ENCODE data around the gene USE1.

Gene USE1

DNA sequence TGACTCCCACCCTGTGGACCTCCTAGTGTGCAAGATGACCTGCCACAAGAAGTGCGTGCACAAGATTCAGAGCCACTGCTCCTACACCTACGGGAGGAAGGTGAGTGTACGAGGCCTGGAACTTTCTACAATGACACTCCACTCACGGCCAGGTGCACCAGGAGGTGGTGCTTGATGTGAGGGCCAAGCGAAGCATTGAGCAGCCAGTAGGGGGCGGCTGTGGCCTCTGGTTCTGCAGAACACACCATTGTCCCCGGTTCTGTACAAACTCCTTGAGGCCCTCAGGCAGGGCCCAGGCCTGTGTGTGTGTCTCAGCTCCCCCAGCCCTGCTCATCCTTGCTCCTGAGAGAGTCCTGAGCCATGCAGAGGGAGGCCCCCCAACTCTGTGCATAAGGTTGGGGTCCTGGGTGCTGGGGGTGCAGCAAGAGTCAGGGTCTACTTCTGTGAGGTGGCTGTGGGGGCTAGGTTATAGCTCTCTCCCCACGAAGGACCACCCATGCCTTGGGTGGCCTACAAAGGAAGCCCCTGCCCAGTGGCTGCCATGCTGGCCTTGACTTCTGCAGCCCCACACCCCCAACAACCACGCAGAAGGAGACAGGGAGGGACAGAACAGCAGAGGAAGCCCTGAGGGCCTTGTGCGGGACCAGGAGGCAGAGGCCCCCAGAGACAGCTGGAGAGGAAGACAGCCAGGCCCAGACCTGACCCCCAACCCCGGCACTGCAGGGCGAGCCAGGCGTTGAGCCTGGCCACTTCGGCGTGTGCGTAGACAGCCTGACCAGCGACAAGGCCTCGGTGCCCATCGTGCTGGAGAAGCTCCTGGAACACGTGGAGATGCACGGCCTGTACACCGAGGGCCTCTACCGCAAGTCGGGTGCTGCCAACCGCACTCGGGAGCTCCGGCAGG, 9.7 kb upstream of the USE1 start:
- no peak for DNase-seq (ENCODE audit: low read depth)

DNA sequence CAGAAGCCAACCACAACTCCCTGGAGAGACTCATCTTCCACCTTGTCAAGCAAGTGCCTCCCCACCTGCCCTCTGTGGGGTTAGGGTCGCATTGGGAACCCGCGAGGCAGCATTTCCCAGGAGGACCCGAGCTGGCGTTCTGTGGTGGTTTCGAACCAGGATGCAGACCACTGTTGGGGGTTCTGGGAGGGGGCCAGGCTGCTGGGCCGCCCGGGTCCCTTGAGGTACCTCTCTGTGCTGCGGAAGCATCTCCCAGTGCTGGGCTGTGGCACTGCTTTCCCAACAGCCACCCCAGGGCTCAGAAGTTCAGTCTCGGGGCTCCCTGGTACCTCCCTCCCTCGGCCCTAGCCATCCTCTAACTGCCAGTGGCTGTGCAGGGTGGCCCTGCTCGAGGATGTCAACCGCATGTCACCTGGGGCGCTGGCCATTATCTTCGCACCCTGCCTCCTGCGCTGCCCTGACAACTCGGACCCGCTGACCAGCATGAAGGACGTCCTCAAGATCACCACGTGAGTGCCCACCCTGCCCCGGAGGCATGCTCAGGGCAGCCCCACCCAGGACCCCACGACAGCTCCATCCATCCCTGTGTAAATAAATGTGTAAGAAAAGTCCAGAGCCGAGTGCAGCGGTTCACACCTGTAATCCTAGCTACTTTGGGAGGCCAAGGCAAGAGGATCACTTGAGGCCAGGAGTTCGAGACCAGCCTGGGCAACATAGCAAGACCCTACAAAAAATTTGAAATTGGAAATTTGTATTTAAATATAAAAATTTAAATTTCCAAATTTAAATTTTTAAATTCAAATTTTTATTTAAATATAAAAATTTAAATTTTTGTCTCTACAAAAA, 8.2 kb upstream of the USE1 start:
- no peak for DNase-seq (ENCODE audit: low read depth)

DNA sequence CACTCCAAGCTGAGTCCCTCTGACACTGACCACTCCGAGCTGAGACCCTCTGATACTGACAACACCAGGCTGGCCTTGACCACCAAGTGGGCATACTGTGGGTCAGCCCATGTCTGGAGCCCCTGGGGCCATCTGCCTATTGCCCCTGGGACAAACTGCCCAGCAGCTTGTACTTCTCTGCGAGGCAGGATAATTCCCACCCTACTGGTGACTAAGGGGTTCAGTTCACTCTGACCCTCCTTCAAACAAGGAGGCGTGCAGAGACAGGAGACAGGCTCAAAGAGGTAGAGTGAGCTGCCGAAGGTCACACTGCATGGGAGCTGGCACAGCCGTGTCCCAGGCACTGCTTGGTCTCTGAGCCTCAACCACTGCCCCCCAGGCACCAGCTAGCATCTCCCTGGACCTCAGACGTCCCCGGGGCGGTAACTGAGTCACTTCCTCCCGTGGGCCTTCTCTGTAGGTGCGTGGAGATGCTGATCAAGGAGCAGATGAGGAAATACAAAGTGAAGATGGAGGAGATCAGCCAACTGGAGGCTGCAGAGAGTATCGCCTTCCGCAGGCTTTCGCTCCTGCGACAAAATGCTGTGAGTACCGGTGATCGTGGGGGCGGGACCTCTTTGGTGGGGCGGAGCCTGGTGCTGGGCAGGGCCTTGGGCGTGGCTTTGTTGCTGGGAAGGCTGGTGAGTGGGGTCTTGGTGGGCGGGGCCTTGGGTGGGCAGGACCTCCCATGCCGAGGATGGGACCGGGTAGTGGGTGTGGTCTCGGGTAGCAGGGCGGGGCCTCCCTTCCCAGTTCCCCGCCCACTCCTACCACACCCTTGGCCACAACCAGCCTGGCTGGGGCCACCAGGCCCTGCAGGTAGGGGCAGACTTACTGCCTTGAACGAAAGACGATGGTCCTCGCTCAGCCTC, 5.8 kb upstream of the USE1 start:
- DNase-seq (ENCODE audit: low read depth), result peak; percentile 27

DNA sequence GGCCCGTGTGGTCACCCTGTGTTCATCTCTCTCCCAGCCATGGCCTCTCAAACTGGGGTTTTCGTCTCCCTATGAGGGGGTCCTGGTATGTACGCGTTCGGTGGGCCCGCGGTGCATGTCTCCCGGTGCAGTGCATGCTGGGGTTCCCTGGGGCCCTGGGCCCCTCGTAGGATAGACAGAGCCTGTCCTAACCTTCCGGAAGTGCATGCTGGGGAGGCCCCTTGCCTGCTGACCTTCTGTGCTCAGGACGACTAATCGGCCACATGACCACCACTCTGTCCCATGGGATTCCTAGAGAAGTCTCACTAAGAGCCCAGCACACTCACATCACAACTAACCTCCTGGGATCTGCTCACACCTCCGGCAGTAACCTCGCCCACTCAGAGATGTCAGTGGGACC, 4.9 kb upstream of the USE1 start:
- DNase-seq (ENCODE audit: low read depth), result no peak

DNA sequence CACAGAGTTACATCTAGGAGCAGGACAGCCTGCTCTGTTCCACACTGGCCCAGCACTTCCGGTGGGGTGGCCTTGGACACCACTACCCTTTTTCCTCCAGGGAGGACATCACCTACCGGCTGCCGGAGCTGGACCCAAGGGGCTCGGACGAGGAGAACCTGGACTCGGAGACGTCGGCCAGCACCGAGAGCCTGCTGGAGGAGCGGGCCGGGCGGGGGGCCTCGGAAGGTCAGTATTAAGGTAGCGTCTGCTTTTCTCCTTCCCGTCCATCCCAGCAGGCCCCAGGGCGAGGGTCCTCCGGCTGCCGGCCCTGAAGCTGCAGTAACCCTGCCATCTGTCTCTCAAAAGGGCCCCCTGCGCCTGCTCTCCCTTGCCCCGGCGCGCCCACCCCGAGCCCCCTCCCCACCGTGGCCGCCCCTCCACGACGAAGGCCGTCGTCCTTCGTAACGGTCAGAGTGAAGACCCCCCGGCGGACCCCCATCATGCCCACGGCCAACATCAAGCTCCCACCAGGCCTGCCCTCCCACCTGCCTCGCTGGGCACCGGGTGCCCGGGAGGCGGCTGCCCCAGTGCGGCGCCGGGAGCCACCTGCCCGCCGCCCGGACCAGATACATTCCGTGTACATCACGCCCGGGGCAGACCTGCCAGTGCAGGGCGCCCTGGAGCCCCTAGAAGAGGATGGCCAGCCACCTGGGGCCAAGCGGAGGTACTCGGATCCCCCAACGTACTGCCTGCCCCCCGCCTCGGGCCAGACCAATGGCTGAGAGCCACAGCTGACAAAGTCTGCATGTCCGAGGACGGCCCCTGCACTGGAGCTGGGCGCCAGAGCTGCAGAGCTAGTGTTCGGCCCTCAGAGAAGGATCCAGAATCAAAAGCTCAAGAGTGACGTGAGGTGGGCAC, 3.4 kb upstream of the USE1 start:
- no peak for DNase-seq (ENCODE audit: low read depth)

DNA sequence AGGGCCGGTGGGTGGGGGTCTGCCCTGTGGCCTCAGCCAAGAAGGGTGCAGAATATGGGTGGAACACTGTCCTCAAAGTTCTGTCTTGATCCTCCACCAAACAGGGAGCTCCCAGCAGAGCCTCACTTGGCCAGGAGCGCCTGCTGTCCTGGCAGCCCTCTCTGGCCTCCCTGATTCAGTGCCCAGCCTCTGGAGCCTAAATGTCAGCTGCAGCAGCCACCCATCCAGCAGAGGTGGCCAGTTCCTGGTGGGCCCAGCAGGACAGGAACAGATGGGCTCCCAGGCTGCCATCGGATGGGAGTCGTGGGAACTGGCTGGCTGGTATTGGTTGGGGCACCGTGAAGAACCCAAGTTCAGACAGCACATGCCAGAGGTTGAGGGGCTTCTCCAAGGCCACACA, 1.8 kb upstream of the USE1 start:
- DNase-seq (ENCODE audit: low read depth), result no peak

DNA sequence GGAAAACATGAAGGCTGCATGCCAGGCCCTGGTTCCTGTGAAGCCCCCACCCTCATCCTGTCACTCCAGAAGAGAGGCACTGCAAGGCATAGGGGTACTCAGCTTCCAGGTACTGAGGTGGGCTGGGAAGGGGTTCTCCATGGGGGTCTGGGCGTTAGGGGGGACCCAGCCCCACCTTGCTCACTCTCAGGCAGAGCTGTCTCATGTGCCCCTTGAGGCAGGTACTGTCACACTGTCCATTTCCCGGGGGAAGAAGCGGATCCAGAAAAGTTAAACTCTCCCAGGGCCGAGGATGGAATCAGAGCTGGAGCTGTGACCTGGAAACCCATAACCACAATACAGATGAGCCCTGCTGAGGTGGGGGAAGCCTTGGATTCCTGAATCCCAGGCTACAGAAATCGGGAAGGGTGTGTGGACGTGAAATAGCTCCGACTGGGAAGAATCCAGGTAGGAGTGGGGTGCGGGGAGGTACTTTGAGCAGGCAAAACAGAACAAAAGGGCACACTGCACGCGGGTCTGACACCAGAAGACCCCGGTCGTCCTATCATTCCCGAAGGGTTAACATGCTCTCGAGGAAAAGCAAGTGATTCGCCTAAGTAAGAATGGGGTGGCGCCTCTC, 540 bp upstream of the USE1 start:
- no peak for DNase-seq (ENCODE audit: low read depth)

DNA sequence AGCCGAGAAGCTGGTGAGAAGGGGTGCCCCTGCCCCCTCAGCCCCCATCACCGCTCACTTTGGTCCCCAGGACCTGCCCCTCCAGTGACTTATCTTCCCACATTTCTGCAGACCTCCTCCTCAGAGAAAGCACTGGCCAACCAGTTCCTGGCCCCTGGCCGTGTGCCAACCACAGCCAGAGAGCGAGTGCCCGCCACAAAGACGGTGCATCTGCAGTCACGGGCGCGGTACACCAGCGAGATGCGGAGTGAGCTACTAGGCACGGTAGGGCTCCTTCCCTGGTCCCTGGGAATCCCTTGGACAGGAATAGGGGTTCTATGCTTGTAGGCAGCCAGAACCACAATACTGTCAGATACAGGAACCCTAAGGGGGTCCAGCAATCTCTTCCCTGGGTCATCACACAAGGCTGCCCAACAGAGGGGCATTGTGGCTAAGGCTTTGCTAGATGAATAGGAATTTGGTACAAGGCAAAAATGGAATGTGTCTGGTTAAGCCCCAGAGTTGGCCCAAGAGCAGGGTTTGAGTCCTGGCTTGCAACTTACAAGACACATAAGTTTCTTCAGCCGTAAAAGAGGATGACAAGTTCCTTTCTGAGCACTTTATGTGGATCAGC, 1.0 kb downstream of the USE1 start:
- no peak for DNase-seq (ENCODE audit: low read depth)

DNA sequence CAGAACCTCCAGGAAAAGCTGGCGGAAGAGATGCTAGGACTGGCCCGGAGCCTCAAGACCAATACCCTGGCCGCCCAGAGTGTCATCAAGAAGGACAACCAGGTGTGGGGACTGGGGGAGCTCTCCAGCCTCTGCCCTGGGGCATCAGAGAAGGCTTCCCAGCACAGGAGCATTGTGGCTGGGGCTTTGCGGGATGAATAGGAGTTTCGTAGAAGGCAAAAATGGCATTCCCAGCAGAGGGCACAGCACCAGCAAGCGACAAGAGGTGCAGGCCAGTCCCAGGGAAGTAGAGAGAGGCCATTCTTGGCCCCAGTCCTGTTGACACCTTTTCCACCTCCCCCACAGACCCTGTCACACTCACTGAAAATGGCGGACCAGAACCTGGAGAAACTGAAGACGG, 4.1 kb downstream of the USE1 start:
- no peak for DNase-seq (ENCODE audit: low read depth)

DNA sequence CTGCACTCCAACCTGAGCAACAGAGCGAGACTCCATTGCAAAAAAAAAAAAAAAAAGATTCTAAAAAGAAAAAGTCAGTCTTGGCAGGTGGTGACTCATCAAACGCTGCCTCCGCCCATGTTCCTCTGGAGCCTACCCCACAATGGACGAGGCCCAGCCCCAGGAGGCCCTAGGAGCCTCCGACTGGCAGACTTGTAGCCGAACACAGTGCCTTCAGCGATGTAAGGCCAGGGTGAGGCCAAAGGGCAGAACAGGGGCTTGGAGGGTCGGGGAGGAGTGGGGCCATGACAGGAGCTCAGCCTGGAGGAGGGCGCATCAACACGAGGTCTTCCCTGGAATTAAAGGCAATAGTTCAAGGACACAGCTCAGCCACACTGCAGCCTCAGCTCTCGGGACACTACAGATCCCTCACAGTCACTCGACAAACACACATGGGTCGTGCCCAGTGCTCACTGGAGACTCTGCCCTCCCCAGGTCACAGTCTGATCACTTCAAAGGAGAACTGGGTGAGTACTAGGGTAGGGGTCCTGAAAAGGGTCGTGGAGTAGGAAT, 5.1 kb downstream of the USE1 start:
- no peak for DNase-seq (ENCODE audit: low read depth)

DNA sequence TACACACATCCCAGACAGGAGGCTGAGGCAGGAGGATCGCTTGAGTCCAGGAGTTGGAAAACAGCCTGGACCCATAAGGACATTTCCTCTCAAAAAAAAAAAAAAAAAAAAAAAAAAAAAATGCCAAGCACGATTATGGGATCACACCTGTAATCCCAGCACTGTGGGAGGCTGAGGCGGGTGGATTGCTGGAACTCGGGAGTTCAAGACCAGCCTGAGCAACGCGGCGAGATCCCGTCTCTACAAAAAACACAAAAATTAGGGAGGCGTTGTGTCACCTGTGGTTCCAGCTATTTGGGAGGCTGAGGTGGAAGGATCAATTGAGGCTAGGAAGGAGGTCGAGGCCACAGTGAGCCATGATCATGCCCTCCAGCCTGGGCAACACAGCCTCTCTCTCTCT, 9.9 kb downstream of the USE1 start:
- no peak for DNase-seq (ENCODE audit: low read depth)

DNA sequence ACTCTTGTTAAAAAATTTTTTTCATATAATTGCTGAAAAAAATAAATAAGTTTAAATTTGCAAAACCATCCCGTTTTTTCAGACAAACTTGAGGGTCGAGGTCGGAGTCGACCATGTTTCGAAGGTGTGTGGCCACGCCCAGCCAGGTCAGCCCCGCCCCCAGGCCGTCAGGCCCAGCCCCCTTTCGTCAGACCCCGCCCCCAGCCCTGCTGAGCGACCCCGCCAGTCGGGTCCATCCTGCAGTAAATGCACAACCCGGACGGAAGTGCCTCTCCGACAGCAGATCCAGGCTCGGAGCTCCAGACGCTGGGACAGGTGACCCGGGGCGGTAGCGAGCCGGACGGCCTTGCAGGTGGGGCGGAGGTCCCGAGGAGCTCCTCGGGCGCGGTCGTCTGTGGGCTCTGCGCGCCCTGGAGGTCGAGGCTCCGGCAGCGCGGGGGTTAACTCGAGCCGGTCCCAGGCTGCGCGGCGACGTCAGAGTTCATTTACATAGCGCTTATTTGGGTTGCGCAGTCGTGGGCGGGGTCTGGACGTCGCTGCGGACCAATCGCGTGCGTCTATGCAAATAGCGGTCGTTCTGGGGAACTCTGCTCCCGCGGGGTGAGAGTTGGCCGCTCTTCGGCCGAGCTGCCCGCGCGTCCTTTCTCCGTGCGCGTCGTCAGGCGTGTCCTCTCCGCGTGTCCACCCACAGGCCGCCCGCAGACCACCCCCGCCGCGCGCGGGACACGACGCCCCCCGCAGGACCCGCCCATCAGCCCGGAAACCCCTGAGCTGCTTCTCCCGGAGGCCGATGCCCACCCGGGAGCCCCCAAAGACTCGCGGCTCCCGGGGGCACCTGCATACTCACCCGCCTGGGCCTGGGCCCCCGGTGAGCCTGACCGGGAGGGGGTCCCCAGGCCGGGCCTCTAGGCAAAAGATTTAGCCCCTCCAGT, 11.1 kb downstream of the USE1 start, which contains the start of gene OCEL1:
TSS of gene OCEL1 (plus strand) at position 225 of the 932 bp plus-strand sequence. CDS start at position 247, 22 bp downstream.
- DNase-seq (ENCODE audit: low read depth), result peak; percentile 96

DNA sequence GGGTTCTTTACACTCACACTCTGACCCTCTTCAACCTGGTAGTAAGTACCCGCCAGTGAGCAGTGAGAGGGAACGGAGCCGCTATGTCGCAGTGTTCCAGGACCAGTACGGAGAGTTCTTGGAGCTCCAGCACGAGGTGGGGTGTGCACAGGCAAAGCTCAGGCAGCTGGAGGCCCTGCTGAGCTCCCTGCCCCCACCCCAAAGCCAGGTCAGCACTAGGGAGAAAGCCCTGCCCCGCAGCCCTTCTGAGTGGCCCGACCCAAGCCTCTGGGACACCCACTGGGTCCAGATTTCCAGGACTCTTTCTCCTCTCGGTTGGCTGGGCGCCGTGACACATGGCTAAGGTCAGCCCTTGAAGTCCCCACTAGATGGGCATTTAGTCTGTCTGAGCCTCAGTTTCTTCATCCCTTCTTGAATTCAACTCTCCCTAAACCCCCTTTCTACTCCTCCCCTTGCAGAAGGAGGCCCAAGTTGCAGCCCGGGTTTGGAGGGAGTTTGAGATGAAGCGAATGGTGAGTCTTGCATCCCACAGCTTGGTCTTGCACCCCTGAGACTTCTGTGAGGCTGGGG, 12.7 kb downstream of the USE1 start:
- DNase-seq (ENCODE audit: low read depth), result no peak

DNA sequence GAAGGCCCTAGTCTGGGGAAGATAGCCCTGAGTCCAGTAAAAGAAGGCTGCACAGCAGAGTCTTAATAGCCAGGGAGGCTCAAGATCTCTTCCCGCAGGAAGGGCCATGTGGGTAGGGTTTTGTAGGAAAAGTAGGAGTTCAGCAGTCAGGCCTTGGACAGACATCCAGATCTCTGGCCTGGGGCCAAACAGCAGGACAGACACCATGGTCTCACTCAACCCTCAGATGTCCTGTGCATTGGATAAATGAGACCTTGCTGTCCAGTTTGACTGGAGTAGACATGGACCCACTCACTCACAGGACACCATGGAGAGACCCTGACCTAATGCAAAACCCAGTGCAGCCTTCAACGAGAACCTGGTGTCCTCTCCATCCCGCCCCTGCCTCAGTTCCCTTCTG, 14.7 kb downstream of the USE1 start:
- DNase-seq (ENCODE audit: low read depth), result no peak

DNA sequence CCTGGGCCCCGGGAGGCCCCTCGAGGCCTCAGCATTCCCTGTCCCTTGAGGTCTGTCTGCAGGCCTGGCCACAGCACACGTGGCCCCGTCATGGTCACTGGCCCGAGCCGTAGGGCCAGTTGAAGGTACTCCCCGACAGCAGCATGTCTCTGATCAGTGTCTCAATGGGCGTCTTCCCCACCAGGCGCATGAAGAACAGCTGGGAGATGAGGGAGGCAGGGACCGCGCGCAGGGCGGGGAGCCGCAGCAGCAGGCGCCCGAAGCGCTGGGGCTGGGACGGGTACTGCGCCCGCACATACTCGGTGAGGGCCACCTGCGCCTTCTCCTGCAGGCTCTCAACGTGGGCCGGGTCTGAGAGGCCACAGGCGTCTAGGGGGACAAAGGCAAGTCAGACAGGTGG, 17.1 kb downstream of the USE1 start:
- no peak for DNase-seq (ENCODE audit: low read depth)

DNA sequence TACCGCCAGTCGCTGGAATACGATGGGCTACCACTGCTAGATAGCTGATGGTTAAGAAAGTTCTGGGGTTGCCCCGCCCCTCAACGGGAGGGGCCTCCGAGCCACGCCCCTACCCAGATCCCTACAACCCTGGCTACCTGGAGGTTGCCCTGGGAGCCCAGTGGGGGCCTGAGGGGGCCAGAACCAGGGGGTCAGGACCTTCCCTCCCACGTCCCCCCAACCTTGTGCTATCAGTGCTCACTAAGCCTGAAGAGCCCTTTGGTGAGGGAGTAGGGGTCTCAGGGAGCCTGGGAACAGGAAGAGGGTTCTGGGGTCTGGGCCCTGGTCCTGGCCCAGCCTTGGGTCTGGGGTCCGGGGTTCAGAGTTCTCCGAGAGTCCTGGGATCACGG, 19.7 kb downstream of the USE1 start:
- DNase-seq (ENCODE audit: low read depth), result no peak

DNA sequence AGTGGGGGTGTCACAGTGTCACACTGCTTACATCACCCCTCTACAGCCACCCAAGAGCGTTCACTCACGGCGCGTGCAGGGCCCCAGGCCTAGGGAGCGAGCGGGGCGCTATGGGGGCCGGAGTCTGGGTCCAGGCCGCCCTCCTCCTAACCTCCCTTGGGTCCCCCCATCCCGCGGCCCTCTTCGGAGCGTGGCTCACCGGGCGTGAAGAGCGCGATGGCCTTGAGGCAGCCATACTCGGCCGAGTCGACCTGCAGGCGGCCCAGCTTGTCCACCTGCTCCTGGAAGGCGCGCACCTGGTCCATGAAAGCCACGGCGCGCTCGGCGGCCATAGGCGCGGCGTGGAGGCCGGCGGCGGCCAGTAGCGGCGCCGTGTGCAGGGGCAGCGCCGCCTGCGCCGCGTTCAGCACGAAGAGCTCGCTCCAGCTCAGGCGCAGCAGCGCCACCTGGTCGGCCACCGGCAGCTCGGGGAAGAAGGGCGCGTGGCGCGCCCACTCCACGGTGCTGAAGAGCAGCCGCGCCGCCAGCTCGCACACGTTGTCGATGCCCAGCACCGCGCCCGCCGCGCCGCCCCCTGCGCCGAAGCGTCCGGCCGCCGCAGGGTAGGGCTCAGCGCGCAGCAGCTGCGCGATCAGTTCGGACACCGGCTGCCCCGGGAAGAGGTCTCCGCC, 20.3 kb downstream of the USE1 start:
- no peak for DNase-seq (ENCODE audit: low read depth)

Data from stimulated activated CD8-positive, alpha-beta memory T cell treated with anti-CD3 and anti-CD28 coated beads, Interleukin-7, amount 100 ng/mL, for 24 hours (primary cell).